Measurements from ENCODE around the gene RBP3. TPM values are rescaled to one million over a fixed set of nuclear protein-coding genes. Genes with fewer than 3 reads are reported as not detected.

The RBP3 gene
- total RNA-seq, 1 donor from 2014 or later = not detected

GRCh38 chr10:47310090-47310505, 38.1 kb upstream of the RBP3 start:
- Mint-ChIP-seq H3K4me3 (ENCODE audit: low read depth) (no peak overlapping the region), H3K9me3 (no peaks in the 10 kb centered on the region), H3K27me3 (ENCODE audit: low read depth) (no peaks in the 10 kb centered on the region), H3K4me1 (ENCODE audit: low read depth) (peaks cover 17% of the 10 kb centered on the region), H3K27ac (no peak overlapping the region), H3K36me3 (ENCODE audit: low read depth) (no peaks in the 10 kb centered on the region)
- intact Hi-C loops (cut with micrococcal nuclease) = loop anchor here (5.0 to 10.0 kb wide), 2 partner anchors 48 to 125 kb away; no protein-coding TSS in a partner anchor
- DNase-seq (ENCODE audit: low spot score) = no peak

GRCh38 chr10:47311193-47311931, 36.8 kb upstream of the RBP3 start:
- no peak overlapping the region for H3K27ac Mint-ChIP-seq
- no peak overlapping the region for H3K4me3 Mint-ChIP-seq (ENCODE audit: low read depth)
- peaks cover 17% of the 10 kb centered on the region for H3K4me1 Mint-ChIP-seq (ENCODE audit: low read depth)
- H3K27me3 Mint-ChIP-seq (ENCODE audit: low read depth) = no peaks in the 10 kb centered on the region
- no peaks in the 10 kb centered on the region for H3K9me3 Mint-ChIP-seq
- intact Hi-C loops (cut with micrococcal nuclease) = loop anchor here (5.0 to 10.0 kb wide), 2 partner anchors 49 to 127 kb away; no protein-coding TSS in a partner anchor
- H3K36me3 Mint-ChIP-seq (ENCODE audit: low read depth) = no peaks in the 10 kb centered on the region
- peak; percentile 54 for DNase-seq (ENCODE audit: low spot score)

GRCh38 chr10:47311932-47312662, 36.1 kb upstream of the RBP3 start:
- Mint-ChIP-seq H3K27ac (peak overlapping the region; percentile 33), H3K4me1 (ENCODE audit: low read depth) (peaks cover 16% of the 10 kb centered on the region), H3K9me3 (no peaks in the 10 kb centered on the region), H3K36me3 (ENCODE audit: low read depth) (no peaks in the 10 kb centered on the region), H3K4me3 (ENCODE audit: low read depth) (no peak overlapping the region), H3K27me3 (ENCODE audit: low read depth) (no peaks in the 10 kb centered on the region)
- intact Hi-C loops (cut with micrococcal nuclease) = loop anchor here (1.0 to 10.0 kb wide), 4 partner anchors 50 to 288 kb away; no protein-coding TSS in a partner anchor
- peak; percentile 74 for DNase-seq (ENCODE audit: low spot score)

GRCh38 chr10:47312663-47312995, 35.5 kb upstream of the RBP3 start:
- Mint-ChIP-seq H3K4me3 (ENCODE audit: low read depth) (no peak overlapping the region), H3K4me1 (ENCODE audit: low read depth) (peaks cover 16% of the 10 kb centered on the region), H3K9me3 (no peaks in the 10 kb centered on the region), H3K36me3 (ENCODE audit: low read depth) (no peaks in the 10 kb centered on the region), H3K27ac (no peak overlapping the region), H3K27me3 (ENCODE audit: low read depth) (no peaks in the 10 kb centered on the region)
- DNase-seq (ENCODE audit: low spot score) = no peak
- intact Hi-C loops (cut with micrococcal nuclease) = loop anchor here (1.0 to 10.0 kb wide), 4 partner anchors 50 to 288 kb away; no protein-coding TSS in a partner anchor

DNA sequence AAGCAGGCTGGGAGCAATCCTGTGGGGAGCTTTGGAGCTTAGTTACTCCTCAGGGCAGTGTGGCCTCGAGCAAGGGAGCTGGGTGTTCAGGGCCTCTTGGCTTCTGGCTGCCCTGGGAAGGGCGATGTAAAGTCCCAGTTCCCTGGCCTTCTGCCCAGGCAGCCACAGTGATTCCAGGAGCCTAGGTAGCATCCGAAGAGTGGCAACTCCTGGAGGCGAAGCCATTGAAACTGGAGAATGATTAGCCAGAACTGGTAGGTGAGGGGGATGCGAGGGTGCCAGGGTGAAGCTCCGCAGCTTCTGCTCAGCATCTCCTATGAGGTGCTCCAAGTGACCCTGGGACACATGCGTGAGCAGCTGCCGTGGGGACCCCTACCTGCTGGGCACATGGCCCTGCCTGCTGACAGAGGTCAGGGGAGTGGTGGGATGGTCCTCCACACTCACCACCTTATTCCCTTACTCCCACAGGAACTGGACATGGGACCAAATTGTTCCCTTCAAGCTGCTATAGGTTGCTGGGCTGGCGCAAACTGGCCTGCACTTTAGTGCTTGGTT, 33.7 kb upstream of the RBP3 start:
- no peak overlapping the region for H3K4me3 Mint-ChIP-seq (ENCODE audit: low read depth)
- H3K27ac Mint-ChIP-seq = no peak overlapping the region
- no peaks in the 10 kb centered on the region for H3K36me3 Mint-ChIP-seq (ENCODE audit: low read depth)
- no peaks in the 10 kb centered on the region for H3K9me3 Mint-ChIP-seq
- DNase-seq (ENCODE audit: low spot score) = no peak
- peaks cover 16% of the 10 kb centered on the region for H3K4me1 Mint-ChIP-seq (ENCODE audit: low read depth)
- intact Hi-C loops (cut with micrococcal nuclease) = loop anchor here (5.0 to 10.0 kb wide), 2 partner anchors 52 to 130 kb away; no protein-coding TSS in a partner anchor
- no peaks in the 10 kb centered on the region for H3K27me3 Mint-ChIP-seq (ENCODE audit: low read depth)

DNA sequence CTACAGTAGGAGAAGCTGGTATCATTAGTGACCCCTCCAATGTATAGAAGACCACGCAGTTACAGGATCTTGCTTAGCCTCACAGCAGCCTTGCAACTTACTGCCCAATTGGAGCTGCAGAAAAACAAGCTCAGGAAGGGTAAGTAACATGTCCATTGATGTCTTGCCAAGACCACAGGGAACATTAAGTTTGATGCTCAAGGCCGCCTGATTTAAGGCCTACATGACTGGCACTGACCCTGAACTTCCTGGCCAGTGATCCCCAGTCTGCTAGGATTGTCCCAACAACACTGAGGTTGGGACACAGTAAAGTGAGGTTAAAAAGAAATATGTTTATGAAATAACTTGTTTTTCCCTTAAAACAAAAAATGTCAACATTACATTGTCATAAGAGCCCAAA, 32.7 kb upstream of the RBP3 start:
- Mint-ChIP-seq H3K4me3 (ENCODE audit: low read depth) (no peak overlapping the region), H3K27ac (no peak overlapping the region), H3K36me3 (ENCODE audit: low read depth) (no peaks in the 10 kb centered on the region), H3K4me1 (ENCODE audit: low read depth) (peaks cover 16% of the 10 kb centered on the region), H3K27me3 (ENCODE audit: low read depth) (no peaks in the 10 kb centered on the region), H3K9me3 (no peaks in the 10 kb centered on the region)
- intact Hi-C loops (cut with micrococcal nuclease) = loop anchor here (10.0 kb wide), 1 partner anchor 131 kb away; no protein-coding TSS in a partner anchor
- DNase-seq (ENCODE audit: low spot score) = no peak

GRCh38 chr10:47316131-47316530, 32.0 kb upstream of the RBP3 start:
- H3K4me3 Mint-ChIP-seq (ENCODE audit: low read depth) = no peak overlapping the region
- peaks cover 12% of the 10 kb centered on the region for H3K4me1 Mint-ChIP-seq (ENCODE audit: low read depth)
- intact Hi-C loops (cut with micrococcal nuclease) = loop anchor here (10.0 kb wide), 1 partner anchor 131 kb away; no protein-coding TSS in a partner anchor
- H3K36me3 Mint-ChIP-seq (ENCODE audit: low read depth) = no peaks in the 10 kb centered on the region
- H3K27ac Mint-ChIP-seq = no peak overlapping the region
- DNase-seq (ENCODE audit: low spot score) = no peak
- no peaks in the 10 kb centered on the region for H3K9me3 Mint-ChIP-seq
- no peaks in the 10 kb centered on the region for H3K27me3 Mint-ChIP-seq (ENCODE audit: low read depth)

GRCh38 chr10:47317251-47317650, 30.9 kb upstream of the RBP3 start:
- DNase-seq (ENCODE audit: low spot score) = no peak
- Mint-ChIP-seq H3K4me1 (ENCODE audit: low read depth) (peaks cover under 1% of the 10 kb centered on the region), H3K27ac (no peak overlapping the region), H3K4me3 (ENCODE audit: low read depth) (no peak overlapping the region), H3K36me3 (ENCODE audit: low read depth) (no peaks in the 10 kb centered on the region), H3K9me3 (no peaks in the 10 kb centered on the region), H3K27me3 (ENCODE audit: low read depth) (no peaks in the 10 kb centered on the region)
- intact Hi-C loops (cut with micrococcal nuclease) = loop anchor here (10.0 kb wide), 1 partner anchor 132 kb away; no protein-coding TSS in a partner anchor

DNA sequence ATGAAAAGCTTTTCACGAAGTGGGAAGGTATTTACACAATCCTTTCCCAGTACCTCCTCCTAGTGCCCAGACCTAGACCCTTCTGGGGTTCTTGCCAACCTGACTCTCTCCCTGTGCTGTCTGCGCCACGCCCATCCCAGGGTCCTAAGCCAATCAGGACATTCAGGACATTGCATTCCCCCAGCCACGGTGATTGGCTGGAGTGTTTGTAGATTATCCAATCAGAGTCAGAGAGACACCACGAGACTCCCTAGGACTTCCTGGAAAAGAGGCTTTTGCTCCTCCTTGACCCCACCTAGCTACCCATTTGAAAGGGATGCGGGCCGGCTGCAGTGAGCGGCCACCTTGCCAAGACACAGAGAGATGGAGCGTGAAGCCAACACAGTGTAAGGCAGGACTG, 29.5 kb upstream of the RBP3 start:
- no peaks in the 10 kb centered on the region for H3K4me1 Mint-ChIP-seq (ENCODE audit: low read depth)
- no peak for DNase-seq (ENCODE audit: low spot score)
- no peaks in the 10 kb centered on the region for H3K9me3 Mint-ChIP-seq
- intact Hi-C loops (cut with micrococcal nuclease) = loop anchor here (10.0 kb wide), 1 partner anchor 134 kb away; no protein-coding TSS in a partner anchor
- H3K4me3 Mint-ChIP-seq (ENCODE audit: low read depth) = no peak overlapping the region
- peaks cover 2% of the 10 kb centered on the region for H3K27me3 Mint-ChIP-seq (ENCODE audit: low read depth)
- no peaks in the 10 kb centered on the region for H3K36me3 Mint-ChIP-seq (ENCODE audit: low read depth)
- no peak overlapping the region for H3K27ac Mint-ChIP-seq

DNA sequence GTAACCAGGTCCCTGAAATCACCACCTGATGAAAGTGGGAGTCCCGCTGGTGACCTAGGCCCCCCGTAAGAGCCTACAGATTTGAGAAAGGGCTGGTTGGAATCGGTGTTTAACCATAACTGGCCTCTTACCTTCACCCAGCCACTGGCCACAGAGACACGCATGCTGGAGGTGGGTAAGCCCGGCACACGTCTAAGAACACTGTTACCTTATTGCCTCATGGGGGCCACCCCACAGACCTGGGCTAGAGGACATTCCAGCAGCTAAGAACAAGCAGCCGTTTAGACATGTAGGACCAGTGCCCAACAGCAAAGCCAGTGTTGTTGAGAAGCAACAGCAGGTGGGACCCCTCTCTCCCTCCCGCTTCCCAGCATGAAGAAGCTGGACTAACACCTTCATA, 28.4 kb upstream of the RBP3 start:
- H3K27ac Mint-ChIP-seq = no peak overlapping the region
- no peaks in the 10 kb centered on the region for H3K36me3 Mint-ChIP-seq (ENCODE audit: low read depth)
- H3K9me3 Mint-ChIP-seq = no peaks in the 10 kb centered on the region
- H3K4me3 Mint-ChIP-seq (ENCODE audit: low read depth) = no peak overlapping the region
- DNase-seq (ENCODE audit: low spot score) = no peak
- intact Hi-C loops (cut with micrococcal nuclease) = loop anchor here (10.0 kb wide), 1 partner anchor 135 kb away; no protein-coding TSS in a partner anchor
- H3K4me1 Mint-ChIP-seq (ENCODE audit: low read depth) = no peaks in the 10 kb centered on the region
- H3K27me3 Mint-ChIP-seq (ENCODE audit: low read depth) = peaks cover 2% of the 10 kb centered on the region

- Mint-ChIP-seq H3K36me3 (ENCODE audit: low read depth) (no peaks in the 10 kb centered on the region), H3K4me3 (ENCODE audit: low read depth) (no peak overlapping the region), H3K27me3 (ENCODE audit: low read depth) (peaks cover 2% of the 10 kb centered on the region), H3K27ac (no peak overlapping the region), H3K9me3 (no peaks in the 10 kb centered on the region), H3K4me1 (ENCODE audit: low read depth) (no peaks in the 10 kb centered on the region)
- intact Hi-C loops (cut with micrococcal nuclease) = no loop called here
- DNase-seq (ENCODE audit: low spot score) = no peak
Measured at GRCh38 chr10:47320812-47321211, 27.4 kb upstream of the RBP3 start.

DNA sequence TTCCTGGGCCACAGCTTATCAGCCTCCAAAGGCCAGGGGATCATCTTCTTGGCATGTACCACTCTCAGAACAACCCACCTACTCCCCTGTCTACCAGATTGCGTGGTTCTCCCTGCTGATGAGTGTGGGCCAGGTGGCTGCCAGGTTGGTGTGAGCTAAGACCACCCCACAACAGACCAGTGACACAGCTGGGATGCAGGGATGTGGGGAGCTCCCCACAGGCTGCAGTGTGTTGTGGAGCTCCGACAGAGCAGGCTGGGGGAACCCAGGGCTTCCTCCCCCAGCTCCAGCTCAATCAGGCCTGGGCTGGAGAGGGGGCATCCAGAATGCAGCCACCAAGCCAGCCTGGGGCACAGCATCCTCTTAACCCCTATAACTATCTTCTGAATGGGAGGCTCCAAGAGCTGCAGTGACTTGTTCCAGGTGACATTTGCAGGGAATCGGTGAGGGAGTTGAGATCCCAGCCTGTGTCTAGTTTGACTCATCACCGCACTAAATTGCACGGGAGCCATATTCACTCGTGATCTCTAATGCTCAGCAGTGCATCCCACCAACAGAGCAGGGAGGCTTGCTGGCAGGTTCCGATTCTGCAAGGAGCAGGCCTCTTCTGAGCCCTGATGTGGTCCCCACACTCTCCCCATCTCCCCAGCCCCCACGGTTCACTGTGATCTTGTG, 26.5 kb upstream of the RBP3 start:
- H3K4me1 Mint-ChIP-seq (ENCODE audit: low read depth) = no peaks in the 10 kb centered on the region
- H3K36me3 Mint-ChIP-seq (ENCODE audit: low read depth) = no peaks in the 10 kb centered on the region
- intact Hi-C loops (cut with micrococcal nuclease) = no loop called here
- peaks cover 2% of the 10 kb centered on the region for H3K27me3 Mint-ChIP-seq (ENCODE audit: low read depth)
- no peak overlapping the region for H3K4me3 Mint-ChIP-seq (ENCODE audit: low read depth)
- H3K27ac Mint-ChIP-seq = no peak overlapping the region
- H3K9me3 Mint-ChIP-seq = no peaks in the 10 kb centered on the region
- no peak for DNase-seq (ENCODE audit: low spot score)
